Measurements from ENCODE around the gene CALN1.

DNA sequence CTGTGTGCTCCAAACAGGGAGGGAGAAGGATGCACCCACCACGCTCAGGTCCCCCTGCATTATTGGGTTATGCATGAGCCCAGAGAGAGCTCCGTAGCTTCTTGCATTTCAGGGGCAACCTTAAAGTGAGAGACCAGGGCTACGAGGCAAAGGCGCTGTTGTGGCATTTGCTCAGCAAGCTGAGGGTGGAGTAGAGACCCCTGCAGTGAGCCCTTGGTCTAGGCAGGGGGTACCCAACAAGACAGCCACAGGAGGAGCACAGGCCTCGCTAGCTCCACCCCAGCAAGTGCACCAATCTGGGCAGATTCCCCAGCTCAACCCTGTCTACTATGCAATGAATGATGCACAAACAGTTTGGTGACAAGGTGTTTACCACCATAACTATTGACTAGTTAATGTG, 198.4 kb downstream of the CALN1 start:
- TF ChIP-seq, protein P1, sequence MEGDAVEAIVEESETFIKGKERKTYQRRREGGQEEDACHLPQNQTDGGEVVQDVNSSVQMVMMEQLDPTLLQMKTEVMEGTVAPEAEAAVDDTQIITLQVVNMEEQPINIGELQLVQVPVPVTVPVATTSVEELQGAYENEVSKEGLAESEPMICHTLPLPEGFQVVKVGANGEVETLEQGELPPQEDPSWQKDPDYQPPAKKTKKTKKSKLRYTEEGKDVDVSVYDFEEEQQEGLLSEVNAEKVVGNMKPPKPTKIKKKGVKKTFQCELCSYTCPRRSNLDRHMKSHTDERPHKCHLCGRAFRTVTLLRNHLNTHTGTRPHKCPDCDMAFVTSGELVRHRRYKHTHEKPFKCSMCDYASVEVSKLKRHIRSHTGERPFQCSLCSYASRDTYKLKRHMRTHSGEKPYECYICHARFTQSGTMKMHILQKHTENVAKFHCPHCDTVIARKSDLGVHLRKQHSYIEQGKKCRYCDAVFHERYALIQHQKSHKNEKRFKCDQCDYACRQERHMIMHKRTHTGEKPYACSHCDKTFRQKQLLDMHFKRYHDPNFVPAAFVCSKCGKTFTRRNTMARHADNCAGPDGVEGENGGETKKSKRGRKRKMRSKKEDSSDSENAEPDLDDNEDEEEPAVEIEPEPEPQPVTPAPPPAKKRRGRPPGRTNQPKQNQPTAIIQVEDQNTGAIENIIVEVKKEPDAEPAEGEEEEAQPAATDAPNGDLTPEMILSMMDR (IDR thresholded peaks at IDR 0.05; ENCODE audit: insufficient read depth, low read depth, low read length): no peak
- no peak for TF ChIP-seq EZH2 (IDR thresholded peaks at IDR 0.05; ENCODE audit: insufficient read depth, low read length)

Measured in astrocyte (in vitro differentiated cells and primary cell).